ENCODE measurements around the gene SMAD7.

Gene SMAD7

DNA sequence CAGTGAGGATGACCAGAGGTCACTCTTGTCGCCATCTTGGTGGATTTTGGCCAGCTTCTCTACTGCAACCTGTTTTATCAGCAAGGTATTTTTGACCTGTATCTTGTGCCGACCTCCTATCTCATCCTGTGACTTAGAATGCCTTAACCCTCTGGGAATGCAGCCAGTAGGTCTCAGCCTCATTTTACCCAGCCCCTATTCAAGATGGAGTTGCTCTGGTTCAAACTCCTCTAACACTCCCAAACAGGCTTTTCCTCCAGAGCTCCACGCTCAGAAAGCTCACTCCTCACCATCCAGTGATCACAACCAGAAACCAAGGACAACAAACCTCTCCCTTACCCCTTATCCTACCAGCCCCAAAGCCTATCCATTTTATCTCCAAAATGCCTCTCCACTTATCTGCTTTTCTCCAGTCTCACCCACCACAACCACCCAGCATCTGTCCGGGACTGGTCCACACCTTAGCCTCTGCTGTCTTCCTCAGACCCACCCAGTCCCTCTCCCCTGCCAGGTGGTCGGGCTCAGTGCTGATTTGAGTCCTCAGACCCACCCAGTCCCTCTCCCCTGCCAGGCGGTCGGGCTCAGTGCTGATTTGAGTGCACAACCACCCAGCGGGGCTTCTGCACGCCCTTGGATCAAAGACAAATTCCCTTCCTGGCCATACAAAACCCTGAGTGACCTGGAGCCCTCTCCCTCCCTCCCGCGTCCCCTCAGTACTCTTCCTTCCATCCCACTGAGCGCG lies 11.7 kb upstream of the SMAD7 start:
- in situ Hi-C loops (cut with MboI; ENCODE audit: low sequenced_read_pairs) = no loop called here

DNA sequence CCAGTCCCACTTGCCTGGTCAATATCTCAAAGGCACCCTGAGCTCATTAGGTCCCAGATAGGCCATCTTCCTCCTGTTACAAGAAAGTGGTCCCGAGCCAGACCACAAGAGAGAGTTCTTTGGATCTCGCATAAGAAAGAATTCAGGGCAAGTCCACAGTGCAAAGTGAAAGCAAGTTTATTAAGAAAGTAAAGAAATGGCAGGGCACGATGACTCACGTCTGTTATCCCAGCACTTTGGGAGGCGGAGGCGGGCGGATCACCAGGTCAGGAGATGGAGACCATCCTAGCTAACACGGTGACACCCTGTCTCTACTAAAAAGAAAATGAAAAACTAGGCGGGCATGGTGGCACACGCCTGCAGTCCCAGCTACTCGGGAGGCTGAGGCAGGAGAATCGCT lies 10.8 kb upstream of the SMAD7 start:
- in situ Hi-C loops (cut with MboI; ENCODE audit: low sequenced_read_pairs) = no loop called here

DNA sequence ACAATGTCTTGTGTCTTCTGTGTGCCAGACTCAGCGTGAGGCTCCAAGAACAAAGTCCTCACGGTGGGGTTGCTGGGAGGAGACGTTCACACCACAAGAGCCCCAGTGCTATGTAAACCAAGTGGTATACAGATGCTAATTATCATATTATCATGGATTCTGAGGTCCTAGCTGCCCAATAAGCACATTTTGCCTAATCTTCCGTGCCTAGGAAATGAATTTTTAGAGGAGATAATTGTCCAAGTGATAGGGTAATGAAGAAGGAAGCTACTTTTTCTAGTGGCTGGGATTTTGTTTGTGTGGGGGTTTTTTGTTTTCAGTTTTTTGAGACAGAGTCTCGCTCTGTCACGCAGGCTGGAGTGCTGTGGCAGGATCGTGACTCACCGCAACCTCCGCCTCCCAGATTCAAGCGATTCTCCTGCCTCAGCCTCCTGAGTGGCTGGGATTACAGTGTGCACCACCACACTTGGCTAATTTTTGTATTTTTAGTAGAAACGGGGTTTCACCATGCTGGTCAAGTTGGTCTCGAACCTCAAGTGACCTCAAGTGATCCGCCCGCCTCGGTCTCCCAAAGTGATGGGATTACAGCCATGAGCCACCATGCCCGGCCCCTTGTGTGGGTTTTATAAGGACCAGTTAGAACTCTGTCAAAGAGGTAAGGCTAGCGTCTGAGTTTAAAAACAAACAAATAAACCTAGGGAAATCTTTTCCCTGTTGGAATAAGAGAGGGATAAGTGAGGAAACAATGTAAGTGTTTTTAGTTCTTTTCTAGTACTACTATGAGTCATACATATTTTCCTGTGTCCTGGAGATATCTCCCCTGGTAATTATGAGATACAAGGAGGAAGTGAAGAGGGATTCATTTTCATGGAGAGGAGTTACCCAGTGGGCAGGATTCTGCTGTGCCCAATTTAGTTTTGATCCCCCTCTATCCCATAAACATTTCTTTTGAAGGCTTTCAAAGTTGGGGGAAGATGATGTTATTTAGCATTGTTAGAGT lies 9.5 kb upstream of the SMAD7 start:
- in situ Hi-C loops (cut with MboI; ENCODE audit: low sequenced_read_pairs) = no loop called here

DNA sequence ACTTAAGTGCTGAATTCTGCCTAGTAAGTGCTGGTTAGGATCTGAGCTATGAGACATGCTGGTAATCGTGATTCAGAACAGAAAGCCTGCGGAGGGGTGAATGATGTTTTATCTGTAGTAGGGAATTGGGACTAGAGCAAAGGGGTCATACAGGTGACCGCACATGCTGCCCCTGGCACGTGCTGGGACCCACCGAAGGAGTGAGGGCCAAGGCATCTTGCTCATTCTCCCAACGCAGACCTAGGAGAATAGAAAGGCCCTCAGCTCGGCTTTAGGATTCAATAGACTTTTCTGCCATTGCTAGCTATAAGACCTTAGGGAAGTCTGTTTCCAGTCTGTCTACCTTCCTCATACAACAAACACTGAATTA lies 8.8 kb upstream of the SMAD7 start:
- in situ Hi-C loops (cut with MboI; ENCODE audit: low sequenced_read_pairs) = no loop called here

DNA sequence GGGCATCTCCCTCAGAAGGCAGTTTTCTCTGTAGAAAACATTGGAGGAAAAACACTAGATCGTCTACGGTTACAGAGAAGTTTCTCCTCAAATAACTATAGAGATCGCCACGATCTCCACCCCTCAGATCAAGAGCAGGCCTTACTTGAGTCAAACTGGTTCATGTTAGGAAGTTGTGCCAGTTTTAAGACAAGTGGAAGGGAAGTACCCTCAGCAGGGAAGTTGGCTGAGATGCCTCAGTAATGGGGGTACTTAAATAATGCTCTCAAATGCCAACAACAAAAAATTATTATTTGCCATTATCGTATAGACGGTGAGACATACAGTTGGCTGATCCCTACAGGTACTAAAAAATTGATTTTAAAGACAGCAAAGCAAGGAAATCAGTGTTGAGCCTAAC lies 8.2 kb upstream of the SMAD7 start:
- in situ Hi-C loops (cut with MboI; ENCODE audit: low sequenced_read_pairs) = no loop called here

DNA sequence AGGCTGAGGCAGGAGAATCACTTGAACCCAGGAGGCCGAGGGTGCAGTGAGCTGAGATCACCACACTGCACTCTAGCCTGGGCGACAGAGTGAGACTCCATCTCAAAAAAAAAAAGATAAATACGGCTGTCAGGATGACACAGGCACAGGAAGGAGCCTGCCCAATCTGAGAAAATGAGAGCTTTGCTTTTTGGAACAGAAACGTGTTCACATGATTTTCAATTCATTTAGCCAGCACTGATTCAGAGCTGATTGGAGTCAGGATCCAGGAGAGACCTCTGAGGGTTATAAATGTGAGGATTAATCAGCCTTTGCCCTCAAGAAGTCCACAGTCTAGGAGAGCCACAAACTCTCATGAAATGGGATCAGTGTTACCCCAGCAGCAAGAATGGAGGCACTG lies 6.9 kb upstream of the SMAD7 start:
- in situ Hi-C loops (cut with MboI; ENCODE audit: low sequenced_read_pairs) = no loop called here

DNA sequence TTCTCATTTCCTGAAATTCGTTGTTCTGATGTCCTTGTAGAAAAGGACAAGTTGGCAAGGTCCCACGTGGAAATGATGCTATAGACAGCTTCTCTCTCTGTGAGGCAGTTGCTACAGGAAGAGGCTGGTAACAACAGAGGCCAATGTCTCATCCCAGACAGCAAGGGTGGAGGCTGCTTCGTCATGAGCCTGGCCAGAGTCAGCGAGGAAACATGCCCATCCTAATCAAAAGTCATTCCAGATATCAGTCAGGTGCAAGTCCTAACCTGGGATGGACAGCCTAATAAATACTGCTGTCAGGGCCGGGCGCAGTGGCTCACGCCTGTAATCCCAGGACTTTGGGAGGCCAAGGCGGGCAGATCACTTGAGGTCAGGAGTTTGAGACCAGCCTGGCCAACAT lies 6.4 kb upstream of the SMAD7 start:
- in situ Hi-C loops (cut with MboI; ENCODE audit: low sequenced_read_pairs) = no loop called here

DNA sequence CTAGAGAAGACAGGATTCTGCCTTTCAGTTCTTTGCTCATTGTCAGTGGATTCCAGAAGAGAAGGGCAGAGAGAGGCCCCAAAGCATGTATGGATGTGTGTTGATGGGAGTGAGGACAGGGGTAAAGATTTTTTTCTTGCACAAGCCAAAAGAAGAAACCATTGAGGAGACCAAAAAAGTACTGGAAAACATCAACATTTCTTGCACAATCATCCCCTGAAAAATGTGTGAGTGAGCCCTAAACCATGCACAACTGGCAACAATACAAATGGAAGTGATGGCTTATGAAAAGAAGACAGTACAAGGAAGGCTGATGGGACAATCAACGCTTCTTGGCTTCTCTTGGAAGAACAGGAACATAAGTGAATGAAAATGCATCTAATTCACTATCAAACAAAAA lies 5.6 kb upstream of the SMAD7 start:
- in situ Hi-C loops (cut with MboI; ENCODE audit: low sequenced_read_pairs) = no loop called here

DNA sequence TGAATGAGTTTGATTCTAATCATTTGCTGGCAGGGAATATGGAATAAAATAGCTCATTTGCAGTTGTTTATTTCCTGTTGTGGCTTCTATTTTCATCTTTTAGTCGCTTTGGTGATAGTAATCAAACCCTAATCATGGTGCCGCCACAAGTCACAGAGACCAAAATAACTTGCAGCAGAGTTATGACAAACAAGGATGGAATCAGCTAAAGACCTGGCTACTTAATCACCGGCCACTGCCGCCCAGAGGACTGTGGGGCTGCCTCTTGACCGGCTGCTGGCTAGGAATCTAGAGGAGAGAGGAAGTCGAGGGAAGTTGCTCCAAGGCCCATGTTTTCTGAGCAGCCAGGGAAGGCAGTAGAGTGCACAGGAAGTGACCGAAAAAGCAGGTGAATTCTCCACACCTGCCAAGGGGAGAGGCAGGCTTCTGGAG lies 5.1 kb upstream of the SMAD7 start:
- in situ Hi-C loops (cut with MboI; ENCODE audit: low sequenced_read_pairs) = no loop called here

DNA sequence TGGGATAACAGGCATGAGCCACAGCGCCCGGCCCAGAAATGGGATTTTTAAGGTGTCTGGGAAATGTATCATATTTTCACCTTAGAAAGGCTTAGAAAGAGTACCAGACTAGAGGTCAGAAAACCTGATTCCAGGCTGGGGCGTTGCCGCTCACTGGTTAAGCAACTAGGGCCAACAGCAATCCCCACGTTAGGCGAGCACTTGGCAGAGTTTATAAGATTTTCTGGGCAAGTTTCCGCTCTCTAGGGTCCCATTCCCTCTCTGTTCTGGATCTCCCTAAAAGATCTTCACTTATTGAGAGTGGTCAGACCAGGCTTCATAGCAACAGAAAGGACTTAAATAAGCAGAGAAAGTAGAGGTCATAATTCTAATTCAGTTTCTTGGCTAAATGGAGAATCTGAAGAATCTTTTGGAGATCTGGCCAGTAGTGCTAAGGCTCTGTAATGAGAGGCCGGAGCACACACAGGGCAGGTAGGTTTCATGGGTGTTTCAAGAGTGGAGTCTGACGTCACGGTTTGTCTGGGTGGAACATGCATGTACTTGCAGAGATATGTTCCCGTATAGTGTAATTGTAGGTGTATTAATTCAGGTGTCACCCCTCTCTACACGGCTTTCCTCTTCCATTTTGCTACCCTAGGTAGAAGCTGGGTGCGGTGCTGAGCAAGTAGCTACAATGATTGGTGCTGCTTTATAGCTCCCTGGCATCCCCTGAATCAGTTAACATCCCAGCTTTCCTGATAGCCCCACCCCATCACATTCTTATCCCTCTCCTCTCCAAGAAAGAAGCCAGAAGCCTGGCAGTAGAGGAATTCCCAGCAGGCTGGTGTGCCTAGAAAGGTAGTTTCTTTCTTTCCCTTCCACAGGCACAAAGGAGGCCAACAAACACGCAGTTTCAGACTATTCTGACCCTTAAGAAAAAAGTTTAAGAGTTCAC lies 4.4 kb upstream of the SMAD7 start:
- in situ Hi-C loops (cut with MboI; ENCODE audit: low sequenced_read_pairs) = no loop called here

DNA sequence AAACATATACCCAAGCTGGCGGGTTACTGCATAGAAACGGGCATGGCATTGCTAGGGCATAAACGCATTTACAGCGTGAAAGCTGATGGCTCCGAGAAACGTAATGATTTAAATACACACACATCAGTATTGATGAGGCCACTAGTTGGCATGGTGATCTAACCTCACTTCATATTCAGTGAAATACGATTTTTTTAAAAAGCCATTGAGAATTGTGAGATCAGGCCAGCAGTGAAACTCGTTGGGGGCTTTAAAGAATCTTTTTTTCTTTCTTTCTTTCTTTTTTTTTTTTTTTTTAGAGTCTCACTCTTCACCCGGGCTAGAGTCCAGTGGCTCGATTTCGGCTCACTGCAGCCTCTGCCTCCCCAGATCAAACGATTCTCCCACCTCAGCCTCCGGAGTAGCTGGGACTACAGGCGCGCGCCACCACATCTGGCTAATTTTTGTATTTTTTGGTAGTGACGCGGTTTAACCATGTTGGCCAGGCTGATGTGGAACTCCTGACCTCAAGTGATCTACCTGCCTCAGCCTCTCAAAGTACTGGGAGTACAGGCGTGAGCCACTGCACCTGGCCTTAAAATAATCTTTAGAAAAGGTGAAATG lies 2.4 kb upstream of the SMAD7 start:
- in situ Hi-C loops (cut with MboI; ENCODE audit: low sequenced_read_pairs) = no loop called here

DNA sequence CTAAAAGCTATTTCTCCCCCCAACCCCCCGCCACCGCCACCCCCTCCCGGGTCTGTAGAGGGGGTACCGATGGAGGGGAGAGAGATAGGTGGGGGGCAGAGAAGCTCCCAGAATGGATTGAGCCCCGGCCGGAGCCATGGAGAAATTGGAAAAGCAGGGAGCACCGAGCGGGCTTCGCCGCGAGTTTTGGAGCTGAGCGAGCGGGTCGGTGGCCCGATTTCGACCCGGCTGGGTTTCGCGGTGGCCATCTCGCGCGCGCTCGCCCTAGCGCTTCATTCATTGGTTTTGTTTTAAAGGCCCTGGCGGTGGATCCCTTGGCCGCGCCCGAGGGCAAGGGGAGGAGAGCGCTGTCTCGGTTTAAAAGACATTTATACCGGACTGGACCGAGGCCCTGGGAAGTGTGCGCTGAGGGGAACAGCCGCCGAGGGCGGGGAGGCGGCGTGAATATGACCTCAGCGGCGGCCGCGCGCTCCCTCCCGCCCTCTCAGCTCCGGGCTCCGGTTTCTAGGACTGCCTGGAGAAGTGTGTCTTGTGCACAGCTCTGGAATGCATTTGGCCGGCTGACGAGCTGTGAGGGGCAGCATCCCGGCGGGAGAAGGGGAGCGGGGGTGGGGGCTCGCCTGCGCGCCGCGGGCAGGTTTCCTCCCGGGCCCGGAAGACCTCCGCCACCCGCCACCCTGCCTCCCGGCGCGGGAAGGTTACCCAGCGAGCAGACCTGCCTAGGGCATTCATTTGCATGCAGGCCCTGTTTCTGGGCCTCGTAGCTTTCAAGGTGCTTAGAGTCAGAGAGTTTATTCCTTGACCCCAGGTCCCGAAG lies 1.7 kb upstream of the SMAD7 start:
- in situ Hi-C loops (cut with MboI; ENCODE audit: low sequenced_read_pairs) = no loop called here

DNA sequence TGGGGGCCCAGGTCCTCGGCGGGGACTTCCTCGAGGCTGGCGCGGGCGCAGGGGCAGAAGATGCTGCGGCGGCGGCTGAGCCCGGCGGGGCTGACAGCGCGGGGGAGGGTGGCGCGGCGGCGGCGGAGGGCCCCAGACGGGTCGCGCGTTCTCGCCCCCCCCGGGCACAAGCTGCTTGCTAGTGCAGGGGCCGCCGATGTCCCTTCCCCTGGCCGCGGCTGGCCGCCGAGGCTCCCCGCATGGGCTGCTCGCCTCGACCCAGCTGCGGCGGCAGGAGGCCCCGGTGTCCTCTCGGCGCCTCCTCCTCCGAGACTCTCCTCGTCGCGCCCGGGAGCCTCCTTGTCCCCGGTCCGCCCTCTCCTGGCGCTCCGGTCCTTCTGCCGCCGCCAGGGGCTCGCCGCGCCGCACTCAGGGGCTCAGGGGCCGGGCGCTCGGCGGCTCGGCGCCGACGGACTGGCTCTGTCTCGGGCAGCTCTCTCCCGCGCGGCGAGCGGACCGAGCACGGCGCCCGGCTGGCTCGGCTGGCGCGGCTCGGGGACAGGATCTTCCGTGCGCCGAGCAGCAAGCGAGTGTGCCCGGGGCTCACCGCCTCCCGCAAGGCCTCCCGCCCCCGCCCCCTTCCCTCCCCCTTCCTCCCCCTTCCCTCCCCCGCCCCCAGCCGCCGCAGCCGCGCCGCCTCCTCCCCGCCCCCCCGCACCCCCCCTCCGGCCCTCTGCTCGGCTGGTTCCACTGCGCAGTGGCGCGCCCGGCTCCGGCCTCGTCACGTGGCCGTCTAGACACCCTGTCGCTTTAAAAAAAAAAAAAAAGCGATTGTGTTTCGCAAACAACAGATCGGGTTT lies 902 bp upstream of the SMAD7 start:
- in situ Hi-C loops (cut with MboI; ENCODE audit: low sequenced_read_pairs) = no loop called here

DNA sequence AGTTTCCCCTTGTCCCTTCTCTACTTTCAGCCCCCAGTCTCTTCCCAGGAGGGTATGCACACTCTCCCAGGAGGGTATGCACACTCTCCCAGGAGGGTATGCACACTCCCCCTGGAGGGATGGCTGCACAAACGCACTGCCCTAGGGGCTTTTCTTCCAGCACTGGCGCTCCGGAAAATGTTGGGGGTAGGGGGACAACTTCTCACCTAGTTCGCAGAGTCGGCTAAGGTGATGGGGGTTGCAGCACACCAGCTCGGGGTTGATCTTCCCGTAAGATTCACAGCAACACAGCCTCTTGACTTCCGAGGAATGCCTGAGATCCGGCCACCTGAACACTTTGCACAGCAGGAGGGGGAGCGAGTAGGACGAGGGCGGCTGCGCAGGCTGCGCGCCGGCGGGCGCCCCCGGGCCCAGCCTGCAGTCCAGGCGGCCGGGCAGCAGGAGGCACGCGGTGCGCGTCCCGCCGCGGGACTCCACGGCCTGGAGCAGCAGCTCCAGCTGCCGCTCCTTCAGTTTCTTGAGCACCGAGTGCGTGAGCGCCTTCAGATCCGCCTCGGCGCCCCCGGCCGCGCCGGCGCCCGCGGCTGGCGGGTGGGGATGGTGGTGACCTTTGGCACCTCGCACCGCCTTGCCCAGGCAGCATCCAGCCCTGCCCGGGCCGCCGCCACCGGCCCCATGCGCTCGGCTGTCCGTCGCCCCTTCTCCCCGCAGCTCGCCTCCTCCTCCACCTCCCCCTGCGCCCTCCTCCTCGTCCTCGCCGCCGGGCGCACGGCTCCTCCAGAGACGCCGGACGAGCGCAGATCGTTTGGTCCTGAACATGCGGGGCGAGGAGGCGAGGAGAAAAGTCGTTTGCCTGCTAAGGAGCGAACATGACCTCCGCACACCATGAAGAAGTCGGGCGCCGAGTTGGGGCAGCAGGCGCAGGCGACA lies 894 bp downstream of the SMAD7 start:
- in situ Hi-C loops (cut with MboI; ENCODE audit: low sequenced_read_pairs) = no loop called here

DNA sequence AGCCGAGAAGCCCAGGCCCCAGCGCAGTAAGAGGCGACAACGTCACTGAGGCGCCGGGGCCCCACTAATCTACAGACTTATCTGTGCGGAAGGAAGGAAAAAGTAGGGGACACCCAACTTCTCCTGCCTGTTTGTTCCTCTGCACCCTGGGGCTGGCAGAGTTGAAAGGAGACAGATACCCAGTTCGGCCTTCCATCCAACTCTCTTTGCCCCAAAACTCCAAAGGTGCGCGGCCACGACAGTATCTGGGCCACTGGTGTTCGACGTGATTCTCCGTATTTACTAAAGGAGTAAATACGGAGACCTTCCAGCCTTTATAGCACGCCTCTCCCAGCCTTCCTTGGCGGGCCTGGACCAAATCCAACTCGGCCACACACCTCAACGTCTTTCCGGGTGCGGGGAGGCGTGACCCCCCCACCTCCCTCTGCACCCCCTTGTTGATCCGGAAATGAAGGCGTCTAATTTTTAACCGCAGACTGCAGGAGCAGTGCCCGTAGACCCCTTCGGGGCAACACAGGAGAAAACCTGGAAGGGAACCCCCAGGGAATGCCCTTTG lies 1.6 kb downstream of the SMAD7 start:
- in situ Hi-C loops (cut with MboI; ENCODE audit: low sequenced_read_pairs) = no loop called here

DNA sequence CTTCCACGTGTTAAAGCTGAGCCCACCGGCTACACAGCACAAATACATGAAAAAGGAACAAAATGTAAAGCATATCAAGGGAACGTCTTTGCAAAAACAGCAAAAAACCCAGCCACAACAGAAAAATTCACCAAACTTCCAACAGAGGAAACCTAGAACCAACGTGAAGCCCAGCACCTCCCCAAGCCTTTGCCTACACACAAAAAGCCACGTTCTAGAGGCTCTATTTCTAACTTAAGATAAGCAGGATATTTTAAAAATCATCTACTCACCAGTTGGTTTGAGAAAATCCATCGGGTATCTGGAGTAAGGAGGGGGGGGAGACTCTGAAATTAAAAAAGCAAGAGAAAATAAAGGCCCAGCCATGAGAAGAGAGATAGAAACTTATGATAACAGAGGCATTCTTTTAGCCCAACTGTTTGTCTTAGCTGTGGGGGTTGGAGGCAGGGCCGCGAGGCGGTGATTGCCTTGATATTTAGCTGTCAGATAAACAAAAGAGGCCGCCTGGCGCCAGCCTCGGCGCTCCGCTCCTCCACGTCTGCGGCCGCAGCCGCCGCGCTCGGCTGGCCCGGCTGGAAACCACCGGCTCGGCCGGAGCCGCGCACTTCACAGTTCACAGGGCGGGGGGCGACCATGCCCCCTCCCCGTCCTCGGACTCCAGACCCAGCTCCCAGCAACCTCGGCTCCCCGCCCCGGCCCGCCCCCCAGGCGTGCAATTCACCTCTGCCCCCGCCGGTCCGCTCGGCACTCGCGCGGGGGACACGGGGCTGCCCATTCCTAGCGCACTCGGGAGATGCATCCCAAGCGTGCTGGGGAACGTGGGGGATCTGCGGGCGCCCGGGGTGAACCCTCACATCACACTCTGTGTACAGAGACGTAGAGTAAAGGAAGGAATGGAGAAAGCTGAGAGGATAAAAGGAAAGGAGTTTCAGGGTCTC lies 2.4 kb downstream of the SMAD7 start:
- in situ Hi-C loops (cut with MboI; ENCODE audit: low sequenced_read_pairs) = no loop called here

Measured in hTERT RPE-1 (cell line).